Posterior vena cava (tissue), 2 donors: ENCODE results near the gene CFI. TPM values are rescaled to one million over a fixed set of nuclear protein-coding genes. Genes with fewer than 3 reads are reported as not detected.

Source experiments
- DNase-seq: peaks from one replicate; pipeline ENCODE4 v3.0.0-alpha.2; 2020; ENCODE audit warnings: low spot score
- intact Hi-C, 2 donors: fragments of 100-400 bp; cut with DNase I; formaldehyde crosslinking; loops; one replicate each; pipeline versions ENCODE4 v1.14.1 to v1.14.2; 2022 to 2023
- long read RNA-seq, 2 donors: library from polyadenylated mRNA; unstranded; transcript quantifications; one replicate each; pipeline ENCODE4 v2.0.0, GENCODE V29; 2020 to 2021
- total RNA-seq, 2 donors: library from RNA; stranded (reverse); fragmentation: NEBNext Ultra II Directional; extraction: Animal tissue kit (Norgen Biotek cat#: 25700); gene quantifications; one replicate each; pipeline ENCODE4 v1.2.1, GENCODE V29; 2021
- donor health status: DM: yes; HTN: yes; CAD: no.
- donor health status: DM: yes; HTN: yes; CAD: no.

Gene CFI
- 10 to 100 TPM; 21.1 to 33.9 TPM for total RNA-seq
- long read RNA-seq, donor 1, partial matches to known transcripts = 1 of 2 reads
- long read RNA-seq, donor 1, other reads (novel, unspliced or antisense) = 1 of 2 reads
- long read RNA-seq, donor 2, partial matches to known transcripts = 3 of 4 reads
- long read RNA-seq, donor 2, other reads (novel, unspliced or antisense) = 1 of 4 reads

DNA sequence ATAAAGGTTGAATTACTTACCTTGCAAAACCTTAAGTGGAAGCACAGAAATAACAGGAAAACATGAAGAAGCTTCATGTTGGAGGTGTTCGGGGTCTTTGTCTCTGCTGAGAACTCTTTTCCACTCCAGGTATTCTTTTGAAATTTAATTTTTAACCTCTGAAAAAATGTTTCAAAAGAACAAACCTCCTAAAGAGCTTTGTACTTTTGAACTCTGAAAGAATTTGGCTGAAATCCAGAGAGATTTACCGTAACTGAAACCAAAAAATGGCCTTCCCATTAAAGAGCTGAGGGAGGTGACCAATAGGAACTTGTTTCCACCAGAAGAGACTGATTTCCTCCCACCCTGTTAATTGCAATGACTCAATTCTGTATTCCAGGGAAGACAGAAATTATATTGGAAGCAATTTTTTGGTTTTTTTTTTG is at the start of gene CFI:
CFI (minus strand) TSS at position 105 of the 425 bp plus-strand sequence; CDS start at position 77, 28 bp downstream.
- DNase-seq = no peak
- intact Hi-C loops = no loop called here

DNA sequence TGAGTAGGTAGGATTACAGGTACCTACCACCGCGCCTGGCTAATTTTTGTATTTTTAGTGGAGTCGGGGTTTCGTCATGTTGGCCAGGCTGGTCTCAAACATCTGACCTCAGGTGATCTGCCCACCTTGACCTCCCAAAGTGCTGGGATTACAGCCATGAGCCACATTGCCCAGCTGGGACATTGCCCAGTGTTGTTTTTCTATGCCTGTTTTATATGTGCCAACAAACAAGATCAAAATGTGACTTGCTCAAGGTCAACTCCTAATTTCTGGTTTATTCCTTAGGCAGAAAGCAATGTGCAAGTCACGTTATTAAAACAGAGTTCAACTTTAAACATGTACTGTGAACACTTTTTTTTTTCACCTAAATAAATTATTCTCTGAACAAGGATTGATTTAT is 48.8 kb upstream of the CFI start:
- intact Hi-C loops = no loop called here
- no peak for DNase-seq

DNA sequence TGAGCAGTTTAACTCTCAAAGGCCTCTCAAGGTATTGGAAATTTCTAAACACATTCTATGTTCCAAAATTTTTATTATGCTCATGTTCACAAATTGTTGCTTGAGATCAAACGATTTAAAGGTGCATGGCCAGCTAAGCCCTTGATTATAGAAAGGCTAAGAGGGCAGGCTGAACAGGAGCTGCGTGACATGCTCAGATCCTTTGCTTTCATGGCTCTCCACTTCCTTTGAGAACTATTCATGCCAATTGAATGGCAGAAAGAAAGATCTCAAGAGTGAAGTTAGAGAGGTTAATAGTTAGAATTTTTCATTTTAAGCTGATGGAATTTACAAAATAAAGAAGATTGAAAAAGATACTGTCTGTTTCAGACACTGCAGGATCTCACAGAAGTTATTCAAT is 46.7 kb upstream of the CFI start:
- DNase-seq = no peak
- intact Hi-C loops = no loop called here

DNA sequence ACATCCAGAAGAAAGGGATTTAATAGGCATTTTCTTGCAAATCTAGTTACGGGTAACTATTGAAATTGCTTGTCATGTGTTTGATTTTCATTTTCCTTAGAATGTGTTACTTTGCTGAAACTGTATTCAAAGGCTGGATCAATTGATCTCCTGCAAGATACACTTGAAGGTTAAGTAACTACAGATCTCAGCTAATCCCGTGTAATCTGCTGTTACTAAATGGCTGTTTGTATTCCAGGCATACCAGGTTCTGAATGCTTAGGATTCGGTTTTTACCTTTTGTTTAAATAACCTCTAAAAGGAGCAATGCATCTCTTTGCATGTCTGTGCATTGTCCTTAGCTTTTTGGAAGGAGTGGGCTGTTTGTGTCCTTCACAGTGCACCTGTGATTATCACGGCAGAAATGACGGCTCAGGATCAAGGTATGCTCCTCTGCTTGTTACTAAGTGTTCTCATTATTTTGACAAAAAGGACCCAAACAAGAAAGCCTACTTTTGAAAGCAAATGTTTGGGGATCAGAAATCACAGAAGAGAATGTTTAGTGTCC is 46.2 kb upstream of the CFI start, which contains the start of gene LRIT3:
LRIT3 (plus strand) TSS at position 212 of the 547 bp plus-strand sequence; CDS start at position 307, 95 bp downstream.
- intact Hi-C loops = no loop called here
- no peak for DNase-seq

DNA sequence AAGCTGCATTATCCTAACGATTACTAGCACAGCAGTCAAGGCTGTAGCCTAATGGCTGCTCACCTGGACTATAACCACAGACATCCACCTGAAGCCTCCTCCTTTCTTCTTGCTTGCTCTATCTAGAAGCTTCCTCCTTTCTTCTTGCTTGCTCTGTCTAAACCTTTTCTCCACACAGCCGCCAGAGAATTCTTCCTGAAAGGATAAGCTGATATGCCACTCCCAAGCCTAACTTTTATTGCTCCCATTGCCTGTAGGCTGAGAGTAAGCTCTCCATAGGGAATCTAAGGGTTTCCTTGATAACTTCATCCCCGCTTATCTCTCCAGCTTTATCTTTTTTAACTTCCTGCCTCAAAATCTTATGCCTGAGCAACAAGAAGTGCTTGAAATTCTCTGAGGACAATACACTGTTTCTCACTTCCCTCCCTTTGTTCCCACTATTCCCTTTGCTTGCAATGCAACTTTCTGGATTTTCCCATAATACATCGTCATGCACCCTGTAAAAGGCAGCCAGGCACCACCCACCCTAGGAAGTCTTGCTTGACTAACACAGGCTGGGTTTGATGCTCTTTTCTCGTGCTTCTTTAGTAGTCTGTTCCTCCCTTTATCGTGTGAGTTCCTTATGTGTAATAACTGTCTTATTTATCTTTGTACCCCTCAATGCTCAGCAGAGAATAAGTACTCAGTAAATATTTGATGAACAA is 44.7 kb upstream of the CFI start:
- DNase-seq = no peak
- intact Hi-C loops = no loop called here

DNA sequence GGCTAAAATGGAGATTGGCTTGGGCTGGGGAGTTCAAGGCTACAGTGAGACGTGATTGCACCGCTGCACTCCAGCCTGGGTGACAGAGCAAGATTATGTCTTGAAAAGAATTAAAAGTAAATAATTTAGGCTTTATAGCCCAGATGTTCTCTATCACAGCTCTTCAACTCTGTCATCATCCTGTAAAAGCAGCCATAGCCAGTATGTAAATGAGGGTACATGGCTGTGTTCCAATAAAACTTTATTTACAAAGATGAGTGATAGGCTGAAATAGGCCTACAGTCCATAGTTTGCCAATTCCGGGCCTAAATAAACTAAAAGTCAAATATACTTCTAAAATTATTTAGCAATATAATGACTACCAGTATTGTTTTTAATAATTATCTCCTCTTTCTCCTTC is 35.2 kb upstream of the CFI start:
- intact Hi-C loops = no loop called here

DNA sequence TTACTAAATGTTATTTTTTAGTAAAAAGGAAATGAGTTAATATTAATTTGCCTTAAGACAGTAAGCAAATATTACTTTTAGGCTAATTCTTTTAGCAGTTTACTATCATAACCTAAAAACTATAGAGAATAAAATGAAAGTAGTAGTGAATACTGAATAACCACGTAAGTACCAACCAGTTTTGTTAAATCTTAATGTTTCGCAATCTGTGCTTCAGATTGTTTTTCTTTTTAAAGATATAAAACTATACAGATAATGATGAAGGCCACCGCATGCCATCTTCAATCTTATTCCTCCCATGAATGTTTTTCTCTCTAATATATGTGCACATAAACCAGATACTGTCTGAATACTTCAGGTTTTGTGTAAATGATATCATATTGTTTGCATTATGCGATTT is 32.0 kb upstream of the CFI start:
- DNase-seq = no peak
- intact Hi-C loops = no loop called here

More for the DNA sequence above, 35.2 kb upstream of the CFI start:
- DNase-seq = no peak

DNA sequence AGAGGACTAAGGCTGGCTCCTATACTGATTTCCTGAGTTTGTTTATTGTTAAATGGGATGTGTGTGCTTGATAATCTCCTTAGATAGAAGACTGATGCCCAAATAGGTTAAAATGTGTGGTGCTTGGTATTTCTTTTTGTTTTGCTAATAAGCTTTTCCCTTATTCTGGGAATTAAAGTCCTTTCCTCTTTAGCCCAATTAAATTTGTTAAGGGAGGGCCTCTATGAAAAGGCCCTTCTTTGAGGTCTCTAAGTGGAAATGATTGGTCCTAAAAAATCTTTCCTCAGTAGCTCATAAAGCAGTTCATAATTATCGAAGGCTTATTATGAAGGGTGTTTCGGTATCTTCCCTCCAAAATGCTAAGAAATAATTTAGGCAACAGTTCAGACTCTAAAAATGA is 25.9 kb upstream of the CFI start, which contains the start of gene RRH:
RRH (plus strand) TSS at position 301 of the 400 bp plus-strand sequence; CDS start at position 357, 56 bp downstream.
- intact Hi-C loops = no loop called here

DNA sequence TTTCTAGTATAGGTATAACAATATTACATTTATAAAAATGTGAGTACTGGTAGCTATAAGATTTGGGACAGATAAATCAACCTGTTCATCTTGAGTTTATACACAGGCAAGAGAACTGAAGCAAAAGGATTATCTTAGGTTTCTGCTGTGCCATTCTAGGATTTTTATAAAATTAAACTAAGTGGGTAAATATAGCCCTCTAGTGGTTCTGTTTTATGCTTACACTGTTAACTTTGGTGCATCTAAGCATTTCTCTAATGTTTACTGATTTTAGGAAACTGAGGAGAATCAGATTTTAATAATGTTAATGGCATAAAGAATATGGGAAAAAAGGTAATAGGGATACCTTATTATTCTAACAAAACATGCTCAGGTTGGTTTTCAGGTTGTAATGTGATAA is 24.9 kb upstream of the CFI start:
- DNase-seq = no peak
- intact Hi-C loops = no loop called here

More for the DNA sequence above, 25.9 kb upstream of the CFI start, which contains the start of gene RRH:
- DNase-seq = no peak

DNA sequence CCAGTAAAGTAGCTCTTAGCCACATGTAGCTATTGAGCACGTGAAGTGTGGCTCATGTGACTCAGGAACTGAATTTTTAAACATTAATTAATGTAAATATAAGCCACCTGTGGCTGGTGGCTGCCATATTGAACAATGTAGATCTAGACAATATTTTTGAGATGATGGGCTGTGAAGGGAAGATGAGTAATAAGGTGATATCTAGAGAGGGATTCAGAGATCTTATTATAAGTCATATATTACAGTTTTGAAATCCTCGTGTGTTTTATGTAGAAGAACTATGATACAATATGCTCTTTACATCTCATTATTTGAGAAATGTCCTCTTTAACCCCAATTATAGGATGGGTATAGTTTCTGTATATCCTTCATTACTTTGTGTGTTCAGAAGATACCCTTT is 19.4 kb upstream of the CFI start:
- DNase-seq = no peak
- intact Hi-C loops = no loop called here

DNA sequence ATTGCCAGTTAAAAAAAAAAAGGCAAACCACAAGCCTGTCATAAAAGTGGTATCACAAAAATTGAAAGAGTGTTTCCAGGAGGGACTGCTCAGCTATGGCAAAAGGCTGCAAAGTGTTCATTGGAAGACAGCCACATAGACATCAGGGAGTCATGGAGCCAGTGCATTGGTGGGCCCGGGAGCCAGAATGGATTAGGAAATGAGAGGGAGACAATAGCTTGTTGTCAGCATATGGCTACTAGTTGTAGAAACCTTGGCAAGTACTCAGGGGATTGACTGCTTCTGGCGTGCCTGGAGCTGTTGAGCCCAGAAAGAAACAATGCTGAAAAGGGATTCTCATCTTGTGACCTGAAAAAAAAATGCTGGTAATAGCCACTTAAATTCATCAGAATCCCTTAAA is 18.8 kb upstream of the CFI start:
- intact Hi-C loops = no loop called here
- DNase-seq = no peak

DNA sequence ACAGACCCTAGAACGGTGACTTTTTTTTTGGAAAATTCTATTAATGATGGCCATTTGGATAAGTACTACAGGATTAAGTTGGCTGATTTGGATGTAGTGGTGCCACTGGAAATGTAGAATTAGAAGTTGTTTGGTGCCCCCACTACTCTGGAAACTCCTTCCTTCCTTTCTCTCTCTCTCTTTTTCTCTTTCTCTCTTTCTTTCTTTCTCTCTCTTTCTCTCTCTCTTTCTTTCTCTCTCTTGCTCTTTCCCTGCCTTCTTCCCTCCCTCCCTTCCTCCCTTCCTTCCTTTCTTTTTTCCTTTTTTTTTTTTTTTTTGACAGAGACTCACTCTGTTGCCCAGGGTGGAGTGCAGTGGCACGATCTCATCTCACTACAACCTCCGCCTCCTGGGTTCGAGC is 16.5 kb upstream of the CFI start:
- DNase-seq = no peak
- intact Hi-C loops = loop anchor here (5.0 to 10.0 kb wide), 3 partner anchors 116 to 396 kb away; partner anchors contain the start of gene CASP6 (in 1 of the 2)

DNA sequence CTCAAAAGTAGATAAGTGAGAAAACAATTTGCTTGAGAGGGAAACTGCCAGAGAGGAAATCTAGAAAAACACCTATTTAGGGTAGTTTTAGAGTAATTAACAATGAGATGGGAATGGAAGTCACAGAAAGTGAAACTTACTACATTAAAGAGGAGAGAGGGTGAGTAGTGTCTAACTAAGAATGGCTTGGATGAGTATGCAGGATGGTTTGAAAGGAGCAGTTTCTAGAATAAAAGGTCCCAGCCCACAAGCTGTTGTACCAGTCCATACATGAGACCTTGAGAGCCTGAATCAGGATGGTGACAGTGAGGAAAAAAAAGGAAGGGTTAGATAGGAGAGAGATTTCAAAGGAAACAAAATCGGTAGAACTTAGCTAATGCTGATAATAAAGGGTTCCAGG is 15.1 kb upstream of the CFI start:
- DNase-seq = no peak
- intact Hi-C loops = loop anchor here (5.0 to 10.0 kb wide), 3 partner anchors 115 to 395 kb away; partner anchors contain the start of gene CASP6 (in 1 of the 2)

DNA sequence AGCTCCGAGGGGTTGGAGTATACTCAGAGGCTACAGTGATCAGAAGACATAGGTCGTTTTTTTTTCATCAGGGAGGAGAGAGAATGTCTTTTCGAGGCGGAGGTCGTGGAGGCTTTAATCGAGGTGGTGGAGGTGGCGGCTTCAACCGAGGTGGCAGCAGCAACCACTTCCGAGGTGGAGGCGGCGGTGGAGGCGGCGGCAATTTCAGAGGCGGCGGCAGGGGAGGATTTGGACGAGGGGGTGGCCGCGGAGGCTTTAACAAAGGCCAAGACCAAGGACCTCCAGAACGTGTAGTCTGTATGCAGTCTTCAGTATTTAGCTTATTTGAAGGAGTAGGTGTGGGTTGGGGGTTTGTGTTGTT is 14.3 kb upstream of the CFI start:
- no peak for DNase-seq
- intact Hi-C loops = loop anchor here (5.0 to 10.0 kb wide), 3 partner anchors 114 to 394 kb away; partner anchors contain the start of gene CASP6 (in 1 of the 2)

DNA sequence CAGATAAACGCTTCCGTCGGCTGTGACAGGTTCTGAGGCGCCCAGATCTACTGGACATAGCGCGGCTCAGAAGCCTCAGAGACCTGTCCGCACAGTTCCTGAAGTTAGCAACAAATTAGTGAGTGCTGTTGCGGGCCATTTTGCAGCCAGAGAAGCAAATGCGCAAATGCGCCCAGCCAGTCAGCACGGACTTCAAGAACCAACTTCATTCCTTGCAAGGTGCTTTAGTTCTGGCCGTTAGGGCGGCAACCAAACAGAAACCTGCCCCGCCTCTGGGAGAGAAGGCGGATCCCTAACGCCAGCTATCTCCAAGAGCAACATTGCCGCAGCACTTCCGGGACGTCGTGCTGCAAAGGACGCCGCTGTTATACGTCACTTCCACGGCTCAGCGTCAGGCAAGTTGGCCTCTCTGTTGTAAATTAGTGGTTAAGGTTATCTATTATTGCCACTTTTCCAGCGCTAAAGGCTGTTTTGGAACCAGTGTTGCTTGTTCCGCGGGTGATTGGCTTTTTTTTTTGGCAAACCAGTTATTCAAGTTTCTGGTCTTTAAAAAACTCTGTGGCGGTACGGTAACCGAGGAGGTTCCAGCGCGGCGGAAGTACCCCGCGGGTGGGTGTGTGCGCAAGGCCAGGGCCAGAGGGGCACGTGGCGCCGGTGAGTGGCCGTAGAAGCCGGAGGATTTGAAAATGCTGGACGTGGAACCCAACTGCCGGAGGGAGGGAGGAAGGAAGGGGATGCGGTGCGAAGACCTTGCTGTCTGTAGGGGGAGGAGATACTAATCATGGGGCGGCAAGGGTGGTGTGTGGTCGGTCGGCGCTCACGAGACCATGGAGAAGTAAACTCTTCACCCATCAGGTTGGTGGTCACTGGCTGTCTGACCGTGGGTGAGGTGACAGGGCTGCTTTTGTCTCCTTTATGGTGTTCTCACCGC is 13.6 kb upstream of the CFI start, which contains the start of gene GAR1:
GAR1 (plus strand) TSS at position 612 of the 931 bp plus-strand sequence. CDS start 403 bp downstream, outside the sequence.
- intact Hi-C loops = loop anchor here (5.0 to 10.0 kb wide), 3 partner anchors 113 to 393 kb away; partner anchors contain the start of gene CASP6 (in 1 of the 2)
- peak; percentile 96 for DNase-seq

DNA sequence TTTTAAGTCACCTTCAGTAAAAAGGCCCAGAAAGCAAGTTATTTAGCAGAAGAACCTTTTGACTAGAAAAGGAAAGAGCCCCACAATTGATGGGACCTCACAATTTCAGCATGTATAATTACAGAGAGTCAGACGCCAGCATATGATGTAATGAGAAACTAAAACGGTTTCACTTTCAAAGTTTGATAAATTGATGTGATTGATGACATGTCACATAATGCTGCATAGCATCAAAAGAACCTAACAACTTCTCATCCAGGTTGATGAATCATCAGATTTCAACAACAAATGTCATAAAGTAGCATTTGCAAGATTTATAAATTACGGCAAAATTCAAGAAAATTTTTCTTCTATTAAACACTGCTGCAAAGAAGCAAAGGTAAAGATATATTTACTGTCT is 9.9 kb upstream of the CFI start:
- intact Hi-C loops = loop anchor here in 1 of 2 donors (10.0 kb wide), 1 partner anchor 387 kb away; no protein-coding TSS in a partner anchor
- no peak for DNase-seq

DNA sequence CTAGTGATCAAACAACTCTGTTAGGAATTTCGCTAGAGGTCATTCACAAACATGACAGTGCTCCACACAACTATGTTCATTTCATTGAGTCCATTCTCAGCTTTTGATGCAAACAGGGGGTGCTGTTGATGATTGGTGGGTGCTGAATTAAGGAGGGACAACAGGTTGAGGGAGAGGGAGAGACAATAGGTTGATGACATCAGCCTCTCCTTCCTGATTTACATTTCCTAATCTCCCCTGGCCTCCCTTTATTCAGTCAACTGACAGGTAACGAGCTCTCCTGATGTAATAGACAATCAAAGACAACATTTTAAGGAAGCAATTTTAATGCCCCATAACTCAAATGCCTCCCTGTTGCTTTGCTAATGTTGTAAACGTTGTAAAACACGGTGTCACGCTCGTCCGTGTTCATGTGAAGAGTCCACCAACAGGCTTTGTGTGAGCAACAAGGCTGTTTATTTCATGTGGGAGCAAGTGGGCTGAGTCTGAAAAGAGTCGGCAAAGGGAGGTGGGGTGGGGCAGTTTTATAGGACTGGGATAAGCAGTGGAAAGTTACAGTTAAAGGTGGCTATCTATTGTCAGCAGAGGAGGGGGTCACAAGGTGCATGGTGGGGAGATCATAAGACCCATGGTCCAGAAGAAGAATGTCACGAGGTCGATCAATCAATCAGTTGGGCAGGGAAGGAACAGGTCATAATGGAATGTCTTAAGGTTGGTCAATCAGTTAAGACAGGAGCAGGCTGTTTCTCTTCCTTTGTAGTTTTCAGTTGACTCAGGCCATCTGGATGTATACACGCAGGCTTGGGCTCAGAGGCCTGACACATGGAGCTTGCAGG is 9.0 kb upstream of the CFI start:
- no peak for DNase-seq
- intact Hi-C loops = loop anchor here in 1 of 2 donors (10.0 kb wide), 1 partner anchor 386 kb away; no protein-coding TSS in a partner anchor

DNA sequence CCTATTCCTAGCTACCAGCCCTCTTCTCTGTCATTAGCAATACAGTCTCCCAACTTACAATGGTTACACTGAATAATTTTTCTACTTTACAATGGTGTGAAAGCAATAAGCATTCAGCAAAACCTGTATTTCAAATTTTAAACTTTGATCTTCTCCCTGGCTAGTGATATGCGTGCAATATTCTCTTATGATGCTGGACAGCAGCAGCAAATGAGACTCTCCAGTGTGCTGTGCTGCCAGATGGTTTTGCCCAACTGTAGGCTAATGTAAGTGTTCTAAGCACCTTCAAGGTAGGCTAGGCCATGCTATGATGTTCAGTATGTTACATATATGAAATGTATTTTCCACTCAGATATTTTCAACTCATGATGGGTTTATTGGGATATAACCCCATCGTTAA is 7.9 kb upstream of the CFI start:
- DNase-seq = no peak
- intact Hi-C loops = loop anchor here in 1 of 2 donors (10.0 kb wide), 1 partner anchor 385 kb away; no protein-coding TSS in a partner anchor
